K562 (cell line): ENCODE measurements around the gene MEX3A. TPM values are rescaled to one million over a fixed set of nuclear protein-coding genes. Genes with fewer than 3 reads are reported as not detected.

ENCODE experiments used
- NBN ChIP-seq: fragments of 450-650 bp; IDR thresholded peaks from 2 replicates; pipeline ENCODE4 v1.6.1; 2016; ENCODE audit warnings: low read depth, mild to moderate bottlenecking
- POLR2AphosphoS2 ChIP-seq: IDR thresholded peaks from 2 replicates; pipeline ENCODE4 v1.6.1; 2012; ENCODE audit warnings: low read length, improper control_type of control experiment
- SOX6 ChIP-seq: fragments of 450-650 bp; IDR thresholded peaks from 2 replicates; pipeline ENCODE4 v1.6.1; 2014; ENCODE audit warnings: mild to moderate bottlenecking
- ZNF41 ChIP-seq: fragments of 250-450 bp; sonication (Bioruptor Pico); conservative IDR thresholded peaks from 2 replicates; pipeline ENCODE4 v1.4.0; 2020; ENCODE audit warnings: mild to moderate bottlenecking
- ZNF57 ChIP-seq: fragments of 450-650 bp; formaldehyde crosslinking; IDR thresholded peaks from 2 replicates; pipeline ENCODE4 v1.4.0; 2020; ENCODE audit warnings: mild to moderate bottlenecking, moderate library complexity
- polyA plus RNA-seq, 8 experiments: library from polyadenylated mRNA; depleted of rRNA in 4 of 8; stranded (reverse) in 5 of 8; unstranded in 3 of 8; fragments of >200 nt; fragmentation: Nextera tagmentation in 2 of 8; fragmentation: Illumina TruSeq in 1 of 8; extraction: Ambion mirVana in 2 of 8; extraction: Trizol in 1 of 8; gene quantifications; 2 replicates each; pipeline versions ENCODE4 v1.2.1 to v1.2.3, GENCODE V29; 2011 to 2014; ENCODE audit warnings: inconsistent platforms in 1 of 8, missing spikeins in 1 of 8
- total RNA-seq, 7 experiments: library from RNA; depleted of rRNA in 6 of 7; stranded (reverse); fragments of >200 nt in 6 of 7; fragmentation: Illumina TruSeq in 2 of 7; extraction: Trizol in 2 of 7; gene quantifications; 2 replicates each; pipeline versions ENCODE4 v1.2.1 to v1.2.3, GENCODE V29; 2011 to 2021; ENCODE audit warnings: low replicate concordance in 1 of 7
- TF ChIP-seq, protein P1 (sequence below): fragments of 450-650 bp; IDR thresholded peaks from 2 replicates; pipeline ENCODE4 v1.6.1; 2016; ENCODE audit warnings: borderline replicate concordance
- TF ChIP-seq, protein P2 (sequence below), 2 experiments: fragments of 450-650 bp in 1 of 2; sonication (generic) in 1 of 2; formaldehyde crosslinking in 1 of 2; IDR thresholded peaks in 1 of 2; conservative IDR thresholded peaks in 1 of 2; 2 replicates each; pipeline versions ENCODE4 v1.6.1 to v1.8.1; 2016 to 2023; ENCODE audit warnings: mild to moderate bottlenecking in 2 of 2, moderate library complexity in 2 of 2, inconsistent platforms in 1 of 2, missing genetic modification reagents in 1 of 2
- TF ChIP-seq, protein P3 (sequence below), 2 experiments: fragments of 450-650 bp in 1 of 2; sonication (generic) in 1 of 2; formaldehyde crosslinking in 1 of 2; IDR thresholded peaks; 2 replicates each; pipeline versions ENCODE4 v1.7.1 to v1.9.0; 2016 to 2022; ENCODE audit warnings: inconsistent platforms in 1 of 2, mild to moderate bottlenecking in 1 of 2, missing genetic modification reagents in 1 of 2

Gene MEX3A
- total and polyA plus RNA-seq, 9 of the 15 experiments (the other 6 are each of a cell fraction or from before 2014, with no cell fraction given): 0.36 to 13.7 (median 5.2) TPM

DNA sequence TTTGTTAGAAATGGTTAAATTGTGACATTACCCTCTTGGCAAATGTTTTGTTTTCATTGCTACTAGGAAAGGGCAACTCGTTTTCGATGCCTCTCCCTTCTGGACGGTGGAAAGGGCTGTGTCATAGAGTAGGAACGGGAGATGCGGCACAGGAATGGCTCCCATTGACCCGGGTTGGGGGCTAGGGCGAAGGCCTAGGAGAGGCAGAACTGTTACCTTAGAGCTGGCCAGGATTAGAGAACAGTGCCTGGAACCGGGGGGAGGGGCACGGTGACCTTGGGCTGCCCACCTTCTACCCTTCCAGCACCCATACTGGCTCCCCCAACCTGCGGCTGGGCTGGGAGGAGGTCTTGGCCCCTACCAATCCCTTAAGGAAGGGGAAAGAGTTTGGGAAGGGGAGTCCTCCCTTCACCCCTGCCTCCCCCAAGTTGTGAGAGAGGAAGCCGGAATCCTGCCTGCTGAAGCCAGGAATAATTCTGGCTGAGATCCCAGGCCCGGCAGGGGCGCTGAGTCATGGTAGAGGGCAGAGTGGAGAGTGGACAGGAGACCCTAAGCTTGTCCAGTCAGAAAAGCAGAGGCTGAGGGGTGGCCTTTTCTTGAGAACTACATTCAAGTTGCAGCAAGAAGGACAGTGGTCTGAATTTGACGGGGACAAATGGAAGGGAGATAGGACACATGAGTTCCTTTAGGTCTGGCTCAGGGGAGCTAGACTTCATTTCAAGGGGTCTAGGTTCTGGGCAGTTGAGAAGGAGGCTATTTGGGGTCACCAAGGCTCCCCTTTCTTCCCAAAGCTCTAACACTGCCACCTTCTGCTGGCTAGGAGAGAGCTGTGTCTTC is 40.5 kb upstream of the MEX3A start (continued):
- TF ChIP-seq, protein P1, sequence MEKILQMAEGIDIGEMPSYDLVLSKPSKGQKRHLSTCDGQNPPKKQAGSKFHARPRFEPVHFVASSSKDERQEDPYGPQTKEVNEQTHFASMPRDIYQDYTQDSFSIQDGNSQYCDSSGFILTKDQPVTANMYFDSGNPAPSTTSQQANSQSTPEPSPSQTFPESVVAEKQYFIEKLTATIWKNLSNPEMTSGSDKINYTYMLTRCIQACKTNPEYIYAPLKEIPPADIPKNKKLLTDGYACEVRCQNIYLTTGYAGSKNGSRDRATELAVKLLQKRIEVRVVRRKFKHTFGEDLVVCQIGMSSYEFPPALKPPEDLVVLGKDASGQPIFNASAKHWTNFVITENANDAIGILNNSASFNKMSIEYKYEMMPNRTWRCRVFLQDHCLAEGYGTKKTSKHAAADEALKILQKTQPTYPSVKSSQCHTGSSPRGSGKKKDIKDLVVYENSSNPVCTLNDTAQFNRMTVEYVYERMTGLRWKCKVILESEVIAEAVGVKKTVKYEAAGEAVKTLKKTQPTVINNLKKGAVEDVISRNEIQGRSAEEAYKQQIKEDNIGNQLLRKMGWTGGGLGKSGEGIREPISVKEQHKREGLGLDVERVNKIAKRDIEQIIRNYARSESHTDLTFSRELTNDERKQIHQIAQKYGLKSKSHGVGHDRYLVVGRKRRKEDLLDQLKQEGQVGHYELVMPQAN: no peak
- TF ChIP-seq SOX6 (peak; percentile 42; the same call in 1 of the 2 replicates), NBN (peak; percentile 18; the same call in 1 of the 2 replicates), POLR2AphosphoS2 (no peak), ZNF57 (CRISPR knock-in tag) (peak; percentile 34; the same call in 1 of the 2 replicates), ZNF41 (CRISPR knock-in tag) (no peak)
- TF ChIP-seq, protein P2, sequence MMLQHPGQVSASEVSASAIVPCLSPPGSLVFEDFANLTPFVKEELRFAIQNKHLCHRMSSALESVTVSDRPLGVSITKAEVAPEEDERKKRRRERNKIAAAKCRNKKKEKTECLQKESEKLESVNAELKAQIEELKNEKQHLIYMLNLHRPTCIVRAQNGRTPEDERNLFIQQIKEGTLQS (IDR thresholded peaks at IDR 0.05): peak; percentile 66; the same call in 1 of the 2 replicates
- TF ChIP-seq, protein P2 (CRISPR knock-in tag; conservative IDR thresholded peaks at IDR 0.05): no peak
- TF ChIP-seq, protein P3, sequence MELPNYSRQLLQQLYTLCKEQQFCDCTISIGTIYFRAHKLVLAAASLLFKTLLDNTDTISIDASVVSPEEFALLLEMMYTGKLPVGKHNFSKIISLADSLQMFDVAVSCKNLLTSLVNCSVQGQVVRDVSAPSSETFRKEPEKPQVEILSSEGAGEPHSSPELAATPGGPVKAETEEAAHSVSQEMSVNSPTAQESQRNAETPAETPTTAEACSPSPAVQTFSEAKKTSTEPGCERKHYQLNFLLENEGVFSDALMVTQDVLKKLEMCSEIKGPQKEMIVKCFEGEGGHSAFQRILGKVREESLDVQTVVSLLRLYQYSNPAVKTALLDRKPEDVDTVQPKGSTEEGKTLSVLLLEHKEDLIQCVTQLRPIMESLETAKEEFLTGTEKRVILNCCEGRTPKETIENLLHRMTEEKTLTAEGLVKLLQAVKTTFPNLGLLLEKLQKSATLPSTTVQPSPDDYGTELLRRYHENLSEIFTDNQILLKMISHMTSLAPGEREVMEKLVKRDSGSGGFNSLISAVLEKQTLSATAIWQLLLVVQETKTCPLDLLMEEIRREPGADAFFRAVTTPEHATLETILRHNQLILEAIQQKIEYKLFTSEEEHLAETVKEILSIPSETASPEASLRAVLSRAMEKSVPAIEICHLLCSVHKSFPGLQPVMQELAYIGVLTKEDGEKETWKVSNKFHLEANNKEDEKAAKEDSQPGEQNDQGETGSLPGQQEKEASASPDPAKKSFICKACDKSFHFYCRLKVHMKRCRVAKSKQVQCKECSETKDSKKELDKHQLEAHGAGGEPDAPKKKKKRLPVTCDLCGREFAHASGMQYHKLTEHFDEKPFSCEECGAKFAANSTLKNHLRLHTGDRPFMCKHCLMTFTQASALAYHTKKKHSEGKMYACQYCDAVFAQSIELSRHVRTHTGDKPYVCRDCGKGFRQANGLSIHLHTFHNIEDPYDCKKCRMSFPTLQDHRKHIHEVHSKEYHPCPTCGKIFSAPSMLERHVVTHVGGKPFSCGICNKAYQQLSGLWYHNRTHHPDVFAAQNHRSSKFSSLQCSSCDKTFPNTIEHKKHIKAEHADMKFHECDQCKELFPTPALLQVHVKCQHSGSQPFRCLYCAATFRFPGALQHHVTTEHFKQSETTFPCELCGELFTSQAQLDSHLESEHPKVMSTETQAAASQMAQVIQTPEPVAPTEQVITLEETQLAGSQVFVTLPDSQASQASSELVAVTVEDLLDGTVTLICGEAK (IDR thresholded peaks at IDR 0.05): peak; percentile 24; the same call in 1 of the 2 replicates
- TF ChIP-seq, protein P3 (CRISPR knock-in tag; IDR thresholded peaks at IDR 0.05): no peak
